KBM-7 (cell line): ENCODE measurements around the gene GULP1.
"Not testable (repeated sequence)": the region's sequence is repeated elsewhere in the genome, so short reads cannot be mapped to it uniquely, and the experiment has no call there.

Source experiments
- DNase-seq: peaks from one replicate; pipeline ENCODE4 v3.0.0-alpha.2; 2015
- in situ Hi-C: fragments of 300-500 bp; cut with MboI; formaldehyde crosslinking; loops from 2 replicates; pipeline ENCODE4 v1.14.3; 2020; ENCODE audit warnings: low sequenced_read_pairs, low pct_unique_long_range_greater_than_20kb, mixed read lengths

The GULP1 gene

DNA sequence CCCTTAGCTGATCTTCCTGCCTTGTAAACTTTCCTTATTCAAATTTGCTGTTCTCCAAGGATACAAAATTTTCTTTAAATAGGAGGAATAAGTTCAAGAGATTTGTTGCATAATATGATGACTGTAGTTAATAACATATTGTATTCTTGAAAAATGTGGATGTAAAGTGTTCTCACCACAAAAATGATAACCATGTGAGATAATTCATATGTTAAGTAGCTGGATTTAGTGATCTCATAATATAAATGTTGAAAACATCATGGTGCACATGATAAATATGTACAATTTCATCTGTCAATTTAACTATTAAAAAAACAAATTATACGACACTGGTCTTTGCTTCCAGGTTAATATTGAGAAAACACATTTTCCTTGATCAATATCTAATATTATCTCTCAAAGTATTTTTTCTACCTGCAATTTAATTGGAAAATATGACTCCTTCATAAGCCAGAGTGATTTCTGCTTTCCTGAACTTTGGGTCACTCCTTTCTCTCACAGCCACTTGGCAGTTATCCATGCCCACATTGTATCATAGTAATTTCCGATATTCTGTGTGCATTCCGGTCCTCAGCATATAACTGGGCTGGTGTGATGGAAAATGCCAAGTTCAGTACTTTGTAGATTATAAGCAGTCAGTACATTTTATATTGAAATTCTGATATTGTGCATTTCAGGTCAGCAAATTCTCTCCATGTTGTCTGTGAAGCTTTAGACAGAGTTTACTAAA lies 152.6 kb downstream of the GULP1 start:
- DNase-seq, result no peak
- in situ Hi-C loops, result no loop called here

DNA sequence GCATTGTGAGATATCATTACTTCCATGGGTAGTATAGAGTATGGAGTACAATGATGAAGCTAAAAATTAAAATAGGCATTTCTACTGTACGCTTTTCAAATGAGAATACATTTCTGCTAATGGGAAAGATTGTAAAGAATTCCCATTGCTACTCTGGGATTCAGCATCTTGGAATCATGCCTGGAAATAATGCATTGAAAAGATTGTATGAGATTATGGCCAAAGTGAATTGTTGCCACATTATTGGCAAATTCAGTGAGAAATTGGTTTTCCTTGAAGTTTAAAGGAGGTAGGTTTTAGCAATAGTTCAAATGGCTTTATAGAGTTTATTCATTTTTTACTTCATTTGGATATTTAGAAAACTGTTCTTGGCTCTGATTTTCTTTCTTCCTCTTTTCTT lies 157.9 kb downstream of the GULP1 start:
- in situ Hi-C loops, result no loop called here
- no peak for DNase-seq

DNA sequence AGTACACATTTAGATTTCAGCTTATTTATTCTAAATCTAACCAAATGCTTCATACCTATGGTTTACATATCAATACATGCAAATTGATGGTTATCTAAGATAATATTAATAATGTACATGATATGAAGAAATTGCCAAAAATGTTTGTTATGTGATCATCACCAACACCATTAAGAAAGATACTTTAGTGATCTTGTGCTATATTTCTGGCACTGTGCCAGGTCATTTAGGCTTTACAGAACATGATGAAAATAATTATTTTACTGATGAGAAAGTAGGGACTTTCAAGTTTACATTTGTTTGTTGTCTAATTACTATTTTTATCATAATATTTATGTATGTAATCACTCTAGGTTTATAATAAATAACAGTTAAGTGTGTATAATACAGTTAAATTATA lies 158.3 kb downstream of the GULP1 start:
- in situ Hi-C loops, result no loop called here
- DNase-seq, result no peak

DNA sequence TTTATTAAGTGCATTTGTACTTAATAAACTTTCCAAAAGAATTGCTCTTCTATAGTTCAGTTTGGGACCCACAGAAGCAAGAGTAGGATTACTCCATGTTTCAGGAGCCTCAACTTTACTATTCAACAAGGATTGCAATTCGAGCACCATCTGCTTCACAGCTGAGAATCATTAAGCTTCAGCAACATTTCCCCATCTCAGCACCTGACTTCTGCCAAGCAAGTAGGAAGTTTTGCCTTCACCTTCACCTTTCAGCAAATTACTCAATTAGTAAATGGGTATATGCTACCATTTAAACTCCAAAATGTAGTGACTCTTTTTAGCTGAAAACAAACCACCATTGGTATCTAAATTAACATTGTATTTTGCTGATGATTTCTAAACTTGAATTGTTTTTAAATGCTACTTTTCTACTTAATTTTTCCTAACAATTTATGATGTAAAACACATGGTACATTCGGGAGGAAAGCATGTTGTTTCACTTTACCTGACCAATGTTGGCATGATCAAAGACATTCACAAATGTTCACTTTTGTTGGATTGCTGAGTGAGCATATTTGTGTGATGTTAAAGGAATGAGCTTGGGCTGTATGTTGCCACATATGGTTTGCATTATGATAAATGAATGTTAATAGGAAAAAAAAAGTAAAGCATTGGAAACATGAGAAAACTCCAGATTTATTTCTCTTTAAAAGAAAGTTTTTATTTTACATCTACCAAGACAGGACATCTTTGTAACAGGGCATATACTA lies 159.2 kb downstream of the GULP1 start:
- DNase-seq, result no peak

DNA sequence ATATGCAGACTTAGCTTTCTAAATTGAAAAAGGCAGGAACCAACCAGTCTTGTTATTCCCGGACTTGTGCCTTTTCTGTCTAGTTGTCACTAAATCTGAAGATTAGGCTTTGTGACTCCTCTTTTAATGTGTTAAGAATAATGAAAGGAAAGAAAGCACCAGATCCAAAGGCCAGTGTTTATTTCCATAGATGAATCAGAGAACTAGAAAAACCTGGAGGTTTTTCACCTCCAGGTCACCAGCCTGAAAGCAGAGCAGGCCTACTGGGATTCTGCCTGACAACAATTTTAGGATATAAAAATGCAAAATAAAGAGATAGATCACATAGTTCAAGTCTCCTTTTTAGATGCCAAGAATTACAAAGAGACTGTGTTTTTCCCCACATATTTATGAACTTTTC lies 160.4 kb downstream of the GULP1 start:
- in situ Hi-C loops, result no loop called here
- DNase-seq, result no peak

More for the DNA sequence above, 159.2 kb downstream of the GULP1 start:
- in situ Hi-C loops, result no loop called here

DNA sequence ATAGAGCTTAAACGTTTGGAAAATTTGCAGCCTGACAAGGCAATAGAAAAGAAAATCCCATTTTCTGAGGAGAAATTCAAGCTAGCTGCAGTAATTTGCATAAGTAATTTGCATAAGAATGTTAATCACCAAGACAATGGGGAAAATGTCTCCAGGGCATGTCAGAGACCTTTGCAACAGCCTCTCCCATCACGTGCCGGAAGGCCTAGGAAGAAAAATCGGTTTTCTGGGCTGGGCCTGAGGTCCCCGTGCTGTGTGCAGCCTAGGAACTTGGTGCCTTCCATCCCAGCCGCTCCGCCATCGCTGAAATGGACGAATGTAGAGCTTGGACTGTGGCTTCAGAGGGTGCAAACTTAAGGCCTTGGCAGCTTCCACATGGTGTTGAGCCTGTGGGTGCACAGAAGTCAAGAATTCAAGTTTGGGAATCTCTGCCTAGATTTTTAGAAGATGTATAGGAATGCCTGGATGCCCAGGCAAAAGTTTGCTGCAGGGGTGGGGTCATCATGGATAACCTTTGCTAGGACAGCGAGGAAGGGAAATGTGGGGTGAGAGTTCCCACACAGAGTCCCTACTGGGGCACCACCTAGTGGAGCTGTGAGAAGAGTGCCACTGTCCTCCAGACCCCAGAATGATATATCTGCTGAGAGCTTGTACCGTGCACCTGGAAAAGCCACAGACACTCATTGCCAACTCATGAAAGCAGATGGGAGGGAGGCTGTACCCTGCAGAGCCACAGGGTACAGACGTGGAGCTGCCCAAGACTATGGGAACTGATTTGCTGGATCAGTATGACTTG lies 164.6 kb downstream of the GULP1 start:
- in situ Hi-C loops, result no loop called here
- no peak for DNase-seq

DNA sequence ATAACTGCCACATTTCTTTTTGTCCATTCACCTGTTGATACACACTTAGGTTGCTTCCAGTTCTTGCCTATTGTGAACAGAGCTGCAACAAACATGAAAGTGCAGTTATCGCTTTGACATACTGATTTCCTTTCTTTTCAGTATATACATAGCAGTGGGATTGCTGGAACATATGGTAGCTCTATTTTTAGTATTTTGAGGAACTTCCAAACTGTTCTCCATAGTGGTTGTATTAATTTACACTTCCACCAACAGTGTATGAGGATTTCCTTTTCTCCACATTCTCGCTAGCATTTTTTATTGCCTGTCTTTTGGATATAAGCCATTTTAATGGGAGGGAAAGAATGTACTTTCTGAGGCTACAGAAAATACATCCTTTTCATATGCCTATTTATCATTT lies 167.4 kb downstream of the GULP1 start:
- in situ Hi-C loops, result no loop called here
- DNase-seq, result no peak

DNA sequence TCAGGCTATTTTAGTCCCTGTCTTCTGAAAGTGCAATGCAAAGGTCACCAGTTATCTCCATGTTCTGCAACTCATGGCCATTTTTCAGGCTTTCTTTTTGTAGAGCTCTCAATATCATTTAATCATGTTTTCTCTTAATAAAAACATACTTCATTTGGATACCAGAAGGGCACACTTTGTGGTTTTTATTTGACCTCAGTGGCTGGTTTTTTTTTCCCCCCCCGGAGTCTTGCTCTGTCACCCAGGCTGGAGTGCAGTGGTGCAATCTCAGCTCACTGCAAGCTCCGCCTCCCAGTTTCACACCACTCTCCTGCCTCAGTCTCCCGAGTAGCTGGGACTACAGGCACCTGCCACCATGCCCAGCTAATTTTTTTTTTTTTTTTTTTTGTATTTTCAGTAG lies 174.4 kb downstream of the GULP1 start:
- in situ Hi-C loops, result not testable (repeated sequence)

DNA sequence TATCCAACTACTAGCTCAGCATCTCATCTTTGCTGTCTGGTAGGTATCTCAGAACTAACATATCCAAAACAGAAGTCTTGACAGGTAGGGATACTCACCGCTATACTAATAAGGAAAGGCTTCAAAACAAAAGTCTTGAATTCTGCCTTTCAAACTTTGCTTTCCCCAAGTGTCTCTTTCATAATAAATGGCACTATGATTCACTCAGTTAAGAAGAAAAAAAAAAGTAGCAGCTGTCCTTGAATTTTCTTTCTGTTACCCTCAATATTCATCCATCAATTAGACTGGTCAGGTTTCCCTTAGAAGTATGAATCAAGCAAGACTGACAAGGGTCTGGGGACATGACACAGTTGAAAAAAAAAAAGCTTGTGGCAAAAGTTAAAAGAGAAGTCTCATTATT lies 175.1 kb downstream of the GULP1 start:
- no peak for DNase-seq
- in situ Hi-C loops, result no loop called here

More for the DNA sequence above, 174.4 kb downstream of the GULP1 start:
- not testable (repeated sequence) for DNase-seq

DNA sequence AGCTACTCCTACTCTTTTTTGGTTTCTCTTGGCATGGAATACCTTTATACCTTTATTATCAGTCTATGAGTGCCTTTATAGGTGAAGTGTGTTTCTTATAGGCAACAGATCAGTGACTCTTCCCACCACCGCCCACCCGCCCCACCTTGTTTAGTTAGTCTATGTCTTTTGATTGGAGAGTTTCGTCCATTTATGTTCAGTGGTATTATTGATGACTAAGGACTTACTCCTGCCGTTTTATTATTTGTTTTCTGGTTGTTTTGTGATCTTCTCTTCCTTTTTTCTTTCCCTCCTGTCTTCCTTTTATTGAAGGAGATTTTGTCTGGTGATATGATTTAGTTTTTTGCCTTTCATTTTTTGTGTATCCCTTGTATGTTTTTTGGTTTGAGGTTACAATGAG lies 179.5 kb downstream of the GULP1 start:
- in situ Hi-C loops, result no loop called here
- DNase-seq, result no peak

DNA sequence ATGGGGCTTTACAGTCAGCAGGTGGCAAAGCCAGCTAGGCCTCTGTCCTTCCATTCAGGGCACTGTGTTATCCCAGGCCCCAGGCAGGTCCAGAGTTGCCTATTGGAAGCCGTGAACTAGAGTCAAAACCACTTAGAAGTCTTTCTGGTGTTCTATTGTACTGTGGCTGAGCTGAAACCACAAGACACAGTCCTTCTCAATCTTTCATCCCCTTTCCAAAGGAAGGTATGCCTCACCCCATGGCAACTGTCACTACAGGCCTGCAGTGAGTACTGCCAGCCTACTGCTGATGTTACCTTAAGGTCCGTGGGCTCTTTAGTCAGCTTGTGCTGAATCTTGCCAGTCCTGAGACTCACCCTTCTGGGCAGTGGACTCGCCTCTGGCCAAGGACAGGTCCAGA lies 181.6 kb downstream of the GULP1 start:
- in situ Hi-C loops, result no loop called here
- DNase-seq, result no peak

DNA sequence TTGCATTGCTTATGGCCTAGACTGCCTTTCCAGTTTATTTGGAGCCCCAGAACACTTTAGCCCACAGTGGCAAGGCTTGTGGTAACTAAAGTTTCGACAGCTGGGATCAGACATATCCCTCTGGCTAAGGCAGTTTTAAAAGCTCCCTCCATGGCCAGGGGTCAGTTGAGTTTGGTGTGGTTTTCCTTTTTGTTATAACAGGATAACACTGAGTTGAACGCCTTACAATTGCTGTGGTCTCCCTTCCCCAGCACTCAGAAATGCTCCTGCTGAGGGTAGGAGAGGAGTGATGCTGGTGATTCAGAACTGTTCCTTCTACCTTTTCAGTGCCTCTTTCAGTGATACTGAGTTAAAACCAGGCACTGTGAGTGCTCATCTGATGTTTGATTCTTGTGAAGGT lies 182.6 kb downstream of the GULP1 start:
- in situ Hi-C loops, result no loop called here
- no peak for DNase-seq

DNA sequence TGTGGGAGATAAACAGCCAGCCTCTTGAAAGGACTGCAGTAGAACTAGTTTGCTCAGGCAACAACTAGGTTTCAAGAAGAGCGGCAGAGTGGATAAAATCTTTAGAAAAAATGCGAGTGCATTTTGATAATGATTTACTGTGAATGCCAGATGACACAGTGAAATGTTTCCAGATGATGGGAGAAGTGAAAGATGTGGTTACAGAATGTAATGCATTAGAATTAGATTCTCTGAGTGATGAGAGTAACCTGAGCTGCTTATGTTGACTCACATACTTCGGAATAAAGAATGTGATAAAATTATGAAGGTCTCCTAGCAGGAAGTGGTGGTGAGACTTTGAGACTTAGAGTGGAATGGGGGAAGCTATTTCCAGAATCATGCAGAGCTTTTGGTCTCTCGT lies 184.3 kb downstream of the GULP1 start:
- in situ Hi-C loops, result no loop called here
- DNase-seq, result no peak

DNA sequence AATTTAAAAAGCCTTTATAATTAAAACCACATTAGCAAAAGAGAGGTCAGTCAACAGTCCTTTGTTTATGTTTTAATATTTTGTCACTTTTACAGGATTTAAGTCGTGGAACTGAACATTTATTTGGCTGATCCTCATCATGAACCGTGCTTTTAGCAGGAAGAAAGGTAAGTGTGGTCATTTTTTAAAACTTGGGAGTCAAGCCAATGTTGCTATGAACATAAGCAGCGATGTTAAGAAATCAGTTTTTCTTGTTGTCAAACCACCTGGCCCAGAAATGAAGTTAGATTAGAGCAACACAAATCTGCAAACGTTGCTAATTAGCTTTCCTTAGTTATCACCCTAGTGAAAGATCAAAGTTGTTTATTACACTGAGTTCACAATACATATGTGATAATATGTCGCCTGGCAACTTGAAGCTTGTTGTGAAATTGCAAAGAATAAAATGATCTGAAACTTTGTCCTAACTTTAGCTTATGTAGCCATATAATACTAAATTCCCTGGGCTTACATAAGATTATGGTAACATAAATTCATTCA lies 186.0 kb downstream of the GULP1 start:
- DNase-seq, result no peak
- in situ Hi-C loops, result no loop called here

DNA sequence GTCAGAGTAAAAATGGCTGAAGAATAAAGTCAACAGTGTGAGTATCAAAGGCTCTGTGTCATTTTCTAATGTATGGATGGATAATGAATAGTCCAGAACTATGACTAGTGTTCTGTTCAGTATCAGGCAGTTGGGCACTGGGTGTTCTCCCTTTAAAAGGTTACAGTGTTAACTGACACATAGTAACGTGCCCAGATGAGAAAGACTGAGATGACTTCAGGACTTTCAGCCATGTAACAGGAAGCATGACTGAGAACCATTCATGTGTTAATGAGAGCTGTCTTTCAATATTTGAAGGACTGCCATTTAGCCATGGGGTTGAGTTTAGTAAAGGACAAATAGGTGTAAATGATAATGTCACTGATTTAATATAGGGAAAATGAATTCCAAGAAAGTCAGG lies 187.1 kb downstream of the GULP1 start:
- DNase-seq, result no peak
- in situ Hi-C loops, result no loop called here

DNA sequence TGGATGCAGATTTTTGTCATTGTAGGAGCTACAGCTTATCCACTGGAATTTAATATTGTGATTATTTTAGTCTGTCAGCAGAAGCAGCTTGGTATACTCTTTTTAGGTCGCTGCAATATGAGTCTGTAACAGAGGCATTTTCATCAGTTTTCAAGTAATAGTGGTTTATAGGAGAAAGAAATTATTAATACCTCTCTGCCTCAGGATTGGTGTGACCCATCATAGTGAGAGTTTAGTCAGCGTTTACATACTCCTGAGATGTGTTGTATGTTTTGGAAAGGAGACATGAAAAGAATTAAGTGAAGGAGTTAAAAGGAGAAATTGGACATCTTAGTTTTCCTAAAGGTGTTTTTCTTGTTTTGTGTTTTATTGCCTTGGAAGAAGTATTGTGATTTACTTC lies 189.8 kb downstream of the GULP1 start:
- no peak for DNase-seq
- in situ Hi-C loops, result no loop called here

DNA sequence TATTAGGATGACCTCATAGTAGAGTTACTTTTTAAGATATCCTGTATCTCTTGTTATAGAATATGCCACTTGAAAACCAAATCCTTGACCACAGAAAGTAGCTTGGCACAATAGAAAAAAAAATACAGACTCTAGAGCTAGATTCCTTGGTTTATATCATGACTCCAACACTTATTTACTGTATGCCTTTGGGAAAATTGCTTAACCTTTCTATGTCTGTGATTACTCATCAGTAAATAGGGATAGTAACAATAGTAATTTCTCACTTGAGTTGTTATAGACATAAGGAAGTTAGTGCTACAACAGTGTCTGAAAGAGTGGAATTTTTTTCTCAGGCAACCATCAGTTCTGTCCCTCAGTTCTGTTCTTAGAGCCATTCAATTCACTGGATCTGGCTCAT lies 193.8 kb downstream of the GULP1 start:
- no peak for DNase-seq
- in situ Hi-C loops, result no loop called here

DNA sequence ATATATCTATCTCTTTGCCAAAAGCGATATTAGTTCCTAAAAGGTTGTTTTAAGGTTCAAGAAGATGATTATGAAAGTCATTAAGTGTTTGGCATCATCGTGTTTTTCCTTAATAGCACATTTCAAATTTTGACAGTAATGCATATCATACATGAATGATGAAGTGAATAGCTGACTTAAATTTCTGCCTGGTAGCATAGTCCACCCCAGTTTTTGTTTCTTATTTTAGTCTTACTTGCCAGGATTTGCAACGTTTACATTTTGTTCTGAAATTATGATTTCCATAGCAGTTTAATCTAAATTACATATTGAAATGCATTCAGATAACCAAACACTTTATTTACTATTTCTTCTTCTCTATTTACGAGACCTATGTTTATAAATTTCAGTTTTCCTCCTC lies 201.1 kb downstream of the GULP1 start:
- no peak for DNase-seq
- in situ Hi-C loops, result no loop called here

DNA sequence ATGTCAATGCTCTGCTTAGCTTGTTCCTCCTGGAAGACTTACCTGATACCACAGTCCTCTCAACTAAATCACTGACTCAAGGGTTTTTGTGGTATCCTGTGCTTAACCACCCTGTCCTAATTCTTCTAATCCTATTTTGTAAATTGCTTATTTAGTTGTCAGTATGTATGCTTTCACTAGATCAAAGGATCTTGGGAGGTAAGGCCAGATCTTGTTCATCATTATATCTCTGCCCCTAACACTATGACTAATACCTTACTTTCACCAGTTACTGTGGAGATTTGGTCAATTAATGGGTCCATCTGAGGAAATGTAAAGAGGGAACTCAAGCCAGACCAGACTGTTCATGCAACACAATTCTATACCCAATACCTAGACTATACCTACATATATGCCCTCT lies 203.2 kb downstream of the GULP1 start:
- no peak for DNase-seq

DNA sequence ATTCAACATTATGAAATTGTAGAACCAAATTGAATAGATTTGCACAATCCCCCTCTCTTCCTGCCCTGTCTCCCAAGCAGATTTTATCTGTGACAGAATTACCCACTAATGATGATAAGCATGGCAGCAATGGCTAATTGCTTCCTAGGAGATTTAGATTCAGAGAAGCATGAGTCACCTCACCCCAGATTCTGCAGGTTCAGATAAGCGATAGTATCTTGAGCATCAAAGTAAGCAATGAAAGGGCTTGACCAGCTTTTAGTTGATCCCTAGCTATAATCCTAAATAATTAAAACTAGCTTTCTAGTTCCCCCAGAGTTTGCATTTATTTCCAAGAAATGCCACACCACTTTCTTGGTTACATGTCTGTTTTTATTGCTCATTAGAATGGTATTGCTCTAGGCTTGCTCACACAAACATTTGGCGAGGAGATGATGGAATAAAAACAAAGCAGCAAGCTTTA lies 204.3 kb downstream of the GULP1 start:
- in situ Hi-C loops, result no loop called here
- DNase-seq, result peak; percentile 4

More for the DNA sequence above, 203.2 kb downstream of the GULP1 start:
- in situ Hi-C loops, result no loop called here
